ENCODE measurements around the gene MAP2K1. TPM values are rescaled to one million over a fixed set of nuclear protein-coding genes. Genes with fewer than 3 reads are reported as not detected.

Gene MAP2K1
- total and polyA plus RNA-seq, 9 of the 15 experiments (the other 6 are each of a cell fraction or from before 2014, with no cell fraction given), result 7.5 to 58.3 (median 30.0) TPM

GRCh38 chr15:66497502-66498455 is 111.1 kb downstream of the MAP2K1 start, which contains the start of gene SNAPC5 (continued):
- TF ChIP-seq RBM15 (IDR thresholded peaks at IDR 0.05; ENCODE audit: insufficient read depth, low read length), result no peak
- no peak; the same call in 1 of the 2 replicates for TF ChIP-seq ZEB2 (IDR thresholded peaks at IDR 0.05)
- peak; percentile 79 for TF ChIP-seq KDM5B (IDR thresholded peaks at IDR 0.05; ENCODE audit: insufficient replicate concordance, low read depth, low read length)
- peak; percentile 80; the same call in 1 of the 2 replicates for TF ChIP-seq ZNF282 (CRISPR knock-in tag; IDR thresholded peaks at IDR 0.05)
- TF ChIP-seq ZNF184 (CRISPR knock-in tag; IDR thresholded peaks at IDR 0.05), result no peak
- no peak for TF ChIP-seq ZNF584 (CRISPR knock-in tag; IDR thresholded peaks at IDR 0.05; ENCODE audit: low read depth)
- no peak for TF ChIP-seq EZH2 (IDR thresholded peaks at IDR 0.05; ENCODE audit: borderline replicate concordance, low read depth, low read length)
- TF ChIP-seq NFE2 (IDR thresholded peaks at IDR 0.05; ENCODE audit: low read depth), result peak; percentile 45
- no peak for TF ChIP-seq FOS (IDR thresholded peaks at IDR 0.05; ENCODE audit: extremely low read depth, insufficient read length)
- TF ChIP-seq U2AF1 (optimal IDR thresholded peaks at IDR 0.05; ENCODE audit: low read depth, low read length), result peak; percentile 67
- no peak for TF ChIP-seq CLOCK (CRISPR knock-in tag; IDR thresholded peaks at IDR 0.05; ENCODE audit: borderline replicate concordance)
- peak; percentile 56; the same call in 1 of the 2 replicates for TF ChIP-seq REST (IDR thresholded peaks at IDR 0.05; ENCODE audit: borderline replicate concordance)
- no peak; the same call in 1 of the 2 replicates for TF ChIP-seq REST (CRISPR knock-in tag; IDR thresholded peaks at IDR 0.05; ENCODE audit: low read depth)
- peak; percentile 62; the same call in 1 of the 2 replicates for TF ChIP-seq ZNF232 (CRISPR knock-in tag; IDR thresholded peaks at IDR 0.05)
- peak; percentile 91 for TF ChIP-seq MYC (IDR thresholded peaks at IDR 0.05; ENCODE audit: low read depth, low read length)
- TF ChIP-seq MYC (CRISPR knock-in tag; IDR thresholded peaks at IDR 0.05; ENCODE audit: borderline replicate concordance, low read depth), result peak; percentile 82
- no peak for TF ChIP-seq TEAD2 (tag; IDR thresholded peaks at IDR 0.05)
